Panc1 (cell line): Measurements from ENCODE around the gene TMEM39A.

ENCODE experiments used
- CTCF ChIP-seq: fragments of 450-650 bp; IDR thresholded peaks from 2 replicates; pipeline ENCODE4 v1.5.1; 2017; ENCODE audit warnings: mild to moderate bottlenecking
- POLR2AphosphoS5 ChIP-seq: IDR thresholded peaks from 2 replicates; pipeline ENCODE4 v1.6.1; 2012; ENCODE audit warnings: mild to moderate bottlenecking, low read depth, low read length, moderate library complexity
- REST ChIP-seq, 2 experiments: IDR thresholded peaks; 2 replicates each; pipeline ENCODE4 v1.6.1; 2011 to 2012; ENCODE audit warnings: low read depth in 2 of 2, control low read depth in 1 of 2, low read length in 1 of 2, mild to moderate bottlenecking in 1 of 2, moderate library complexity in 1 of 2; ENCODE audit not compliant: insufficient read depth in 1 of 2

- TF ChIP-seq REST (IDR thresholded peaks at IDR 0.05; ENCODE audit: insufficient read depth in 1 of 2, low read depth in 2 of 2, low read length in 1 of 2) (no peak), POLR2AphosphoS5 (no peak), CTCF (peak; percentile 6; the same call in 1 of the 2 replicates)
Measured at GRCh38 chr3:119428538-119428937, 34.9 kb downstream of the TMEM39A start.
